GM13976 (cell line): ENCODE results near the gene HMGN2.

ENCODE experiments used
- DNase-seq: peaks from one replicate; pipeline ENCODE4 v3.0.0; 2012; ENCODE audit warnings: low spot score
- in situ Hi-C: fragments of 300-500 bp; cut with MboI; formaldehyde crosslinking; loops from one replicate; pipeline ENCODE4 v1.12.0; 2022; ENCODE audit warnings: low sequenced_read_pairs, mixed read lengths, inconsistent platforms; ENCODE audit not compliant: unreplicated experiment
- TF ChIP-seq, protein P1 (sequence below): IDR thresholded peaks from 2 replicates; pipeline ENCODE4 v1.5.1; 2012; ENCODE audit warnings: borderline replicate concordance, mild to moderate bottlenecking; ENCODE audit not compliant: insufficient read depth; ENCODE audit errors: extremely low read depth, missing control alignments, control extremely low read depth

Gene HMGN2

DNA sequence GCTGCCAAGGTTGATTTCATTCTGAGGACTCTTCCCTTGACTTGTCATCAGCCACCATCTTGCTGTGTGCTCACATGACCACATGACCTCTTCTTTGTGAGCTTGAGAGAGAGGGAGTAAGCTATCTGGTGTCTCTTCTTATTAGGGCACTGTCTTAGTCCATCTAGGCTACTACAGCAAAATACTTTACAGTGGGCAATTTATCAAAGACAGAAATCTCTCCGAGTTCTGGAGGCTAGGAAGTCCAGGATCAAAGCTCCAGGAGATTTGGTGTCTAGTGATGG lies 45.5 kb downstream of the HMGN2 start:
- in situ Hi-C loops, result no loop called here

DNA sequence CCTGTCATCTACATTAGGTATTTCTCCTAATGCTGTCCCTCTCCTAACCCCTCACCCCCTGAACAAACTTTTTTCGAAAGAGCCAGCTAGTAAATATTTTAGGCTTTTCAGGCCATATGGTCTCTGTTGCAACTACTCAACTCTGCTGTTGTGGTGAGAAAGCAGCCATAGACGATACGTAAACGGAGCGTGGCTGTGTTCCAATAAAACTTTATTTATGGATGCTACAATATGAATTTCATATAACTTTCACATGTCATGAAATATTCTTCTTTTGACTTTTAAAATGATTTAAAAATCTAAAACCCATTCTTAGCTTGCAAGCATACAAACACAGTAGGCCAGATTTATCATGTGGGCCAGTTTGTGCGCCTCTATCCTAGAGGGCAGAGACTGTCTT lies 46.1 kb downstream of the HMGN2 start:
- TF ChIP-seq, protein P1, sequence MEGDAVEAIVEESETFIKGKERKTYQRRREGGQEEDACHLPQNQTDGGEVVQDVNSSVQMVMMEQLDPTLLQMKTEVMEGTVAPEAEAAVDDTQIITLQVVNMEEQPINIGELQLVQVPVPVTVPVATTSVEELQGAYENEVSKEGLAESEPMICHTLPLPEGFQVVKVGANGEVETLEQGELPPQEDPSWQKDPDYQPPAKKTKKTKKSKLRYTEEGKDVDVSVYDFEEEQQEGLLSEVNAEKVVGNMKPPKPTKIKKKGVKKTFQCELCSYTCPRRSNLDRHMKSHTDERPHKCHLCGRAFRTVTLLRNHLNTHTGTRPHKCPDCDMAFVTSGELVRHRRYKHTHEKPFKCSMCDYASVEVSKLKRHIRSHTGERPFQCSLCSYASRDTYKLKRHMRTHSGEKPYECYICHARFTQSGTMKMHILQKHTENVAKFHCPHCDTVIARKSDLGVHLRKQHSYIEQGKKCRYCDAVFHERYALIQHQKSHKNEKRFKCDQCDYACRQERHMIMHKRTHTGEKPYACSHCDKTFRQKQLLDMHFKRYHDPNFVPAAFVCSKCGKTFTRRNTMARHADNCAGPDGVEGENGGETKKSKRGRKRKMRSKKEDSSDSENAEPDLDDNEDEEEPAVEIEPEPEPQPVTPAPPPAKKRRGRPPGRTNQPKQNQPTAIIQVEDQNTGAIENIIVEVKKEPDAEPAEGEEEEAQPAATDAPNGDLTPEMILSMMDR, result no peak
- in situ Hi-C loops, result no loop called here
- no peak for DNase-seq

More for the DNA sequence above, 45.5 kb downstream of the HMGN2 start:
- TF ChIP-seq, protein P1, result no peak
- no peak for DNase-seq

DNA sequence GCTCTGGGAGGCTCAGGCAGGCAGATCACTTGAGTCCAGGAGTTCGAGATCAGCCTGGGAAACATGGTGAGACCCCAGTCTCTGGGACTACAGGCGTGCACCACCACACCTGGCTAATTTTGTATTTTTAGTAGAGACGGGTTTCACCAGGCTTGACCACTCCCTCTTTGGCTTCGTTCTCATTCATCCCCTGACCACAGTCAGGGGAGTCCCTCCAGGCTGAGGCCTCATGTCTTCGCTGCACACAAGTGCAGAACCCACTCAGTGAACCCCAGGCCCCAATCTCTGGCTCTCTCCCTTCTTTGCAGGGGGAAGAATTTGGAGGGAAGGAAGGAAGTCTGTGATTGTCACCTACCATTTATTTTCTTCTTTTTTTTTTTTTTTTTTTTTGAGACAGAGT lies 48.1 kb downstream of the HMGN2 start:
- TF ChIP-seq, protein P1, result no peak
- peak; percentile 59 for DNase-seq
- in situ Hi-C loops, result no loop called here

DNA sequence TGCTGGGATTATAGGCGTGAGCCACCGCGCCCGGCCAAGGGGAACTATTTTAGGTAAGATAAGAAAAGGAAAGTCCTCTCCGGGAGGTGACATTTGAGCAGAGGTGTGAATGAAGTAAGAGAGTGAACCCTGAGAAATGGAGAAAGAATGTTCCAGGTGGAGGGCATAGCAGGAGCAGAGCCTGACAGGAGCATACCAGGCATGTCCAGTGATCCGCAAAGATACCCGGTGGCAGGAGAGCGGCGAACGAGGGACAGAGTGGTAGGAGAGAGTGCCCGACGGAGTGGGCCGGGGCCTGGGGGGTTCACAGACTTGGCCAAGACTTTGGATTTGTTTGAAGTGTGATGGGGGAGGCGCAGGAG lies 49.4 kb downstream of the HMGN2 start:
- no peak for DNase-seq
- in situ Hi-C loops, result no loop called here

DNA sequence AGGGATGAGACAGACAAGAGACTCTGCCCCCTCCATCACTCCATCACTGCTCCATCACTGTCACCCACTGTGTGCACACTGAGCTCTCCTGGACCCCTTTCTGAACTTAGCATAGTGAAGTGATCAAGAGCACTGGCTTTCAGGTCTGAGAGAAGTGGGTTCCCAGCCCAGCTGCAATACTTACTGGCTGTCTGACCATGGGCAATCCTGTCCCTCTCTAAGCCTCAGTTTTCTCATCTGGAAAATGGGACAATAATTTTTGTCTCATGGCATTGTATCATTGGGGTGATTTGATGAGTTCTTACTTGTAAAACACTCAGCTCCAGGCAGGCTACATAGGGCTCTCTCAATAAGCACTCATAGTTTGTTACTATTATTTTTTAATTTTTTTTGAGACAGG lies 49.8 kb downstream of the HMGN2 start:
- DNase-seq, result no peak
- TF ChIP-seq, protein P1, result no peak
- in situ Hi-C loops, result no loop called here

More for the DNA sequence above, 49.4 kb downstream of the HMGN2 start:
- TF ChIP-seq, protein P1, result no peak

DNA sequence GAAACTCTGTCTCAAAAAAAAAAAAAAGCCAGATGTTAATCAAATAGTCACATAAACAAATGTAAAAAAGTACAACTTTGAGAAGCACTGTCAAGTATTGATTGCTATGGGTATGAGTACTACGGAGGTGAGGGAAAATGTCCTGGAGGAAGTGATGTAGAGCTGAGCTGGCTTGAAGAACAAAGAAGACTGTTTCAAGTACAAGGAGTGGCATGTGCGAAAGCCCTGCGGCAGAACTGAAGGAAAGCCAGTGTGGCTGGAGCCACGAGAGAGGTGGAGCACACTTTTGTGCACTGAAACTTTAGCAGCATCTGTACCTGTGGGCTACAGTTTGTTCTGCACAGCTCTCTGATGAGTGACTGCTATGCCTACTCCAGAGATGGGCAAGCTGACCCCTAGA lies 51.9 kb downstream of the HMGN2 start:
- in situ Hi-C loops, result no loop called here
- TF ChIP-seq, protein P1, result no peak
- DNase-seq, result no peak
